Stimulated activated naive B cell treated with anti-CD40 and anti-IgM and Interleukin-4, amounts not matched to agents 10 μg/mL and 1 μg/mL and 100 μg/mL, for 72 hours (primary cell): ENCODE results near the gene FAM241A.
"Not testable (repeated sequence)": the region's sequence is repeated elsewhere in the genome, so short reads cannot be mapped to it uniquely, and the experiment has no call there.

Experiments
- ATAC-seq, 2 donors: fragments of 150-1000 bp; cut with Tn5 transposase; replicated peaks; 2 replicates each; pipeline ENCODE4 v1.10.0; 2021; ENCODE audit warnings: moderate library complexity in 1 of 2
- DNase-seq: peaks from one replicate; pipeline ENCODE4 v3.0.0; 2021
- H3K27ac Mint-ChIP-seq: one replicate; pipeline ENCODE4 v1.8.0; 2022; ENCODE audit warnings: mild to moderate bottlenecking, mixed read lengths
- H3K27me3 Mint-ChIP-seq, 2 donors: one replicate each; pipeline ENCODE4 v1.8.0; 2022; ENCODE audit warnings: mixed read lengths in 2 of 2
- H3K36me3 Mint-ChIP-seq, 2 donors: one replicate each; pipeline ENCODE4 v1.8.0; 2022; ENCODE audit warnings: mixed read lengths in 2 of 2, mild to moderate bottlenecking in 1 of 2
- H3K4me1 Mint-ChIP-seq, 2 donors: one replicate each; pipeline ENCODE4 v1.8.0; 2022; ENCODE audit warnings: mixed read lengths in 2 of 2, mild to moderate bottlenecking in 1 of 2
- H3K4me3 Mint-ChIP-seq, 2 donors: one replicate each; pipeline ENCODE4 v1.8.0; 2022; ENCODE audit warnings: mild to moderate bottlenecking in 2 of 2, mixed read lengths in 2 of 2, moderate library complexity in 1 of 2
- H3K9me3 Mint-ChIP-seq, 2 donors: one replicate each; pipeline ENCODE4 v1.8.0; 2022; ENCODE audit warnings: mixed read lengths in 2 of 2, mild to moderate bottlenecking in 1 of 2

The FAM241A gene

GRCh38 chr4:112201915-112202505 lies 56.8 kb downstream of the FAM241A start:
- no peak overlapping the region for H3K27ac Mint-ChIP-seq
- ATAC-seq (peak in 1 of 2 donors; percentile 49), DNase-seq (no peak)
- no peak overlapping the region for H3K4me3 Mint-ChIP-seq
- no peaks in the 10 kb centered on the region for H3K9me3 Mint-ChIP-seq
- no peaks in the 10 kb centered on the region for H3K36me3 Mint-ChIP-seq
- peaks cover 7 to 10% of the 10 kb centered on the region in 2 donors for H3K4me1 Mint-ChIP-seq
- H3K27me3 Mint-ChIP-seq, result no peaks in the 10 kb centered on the region

GRCh38 chr4:112203593-112203992 lies 58.3 kb downstream of the FAM241A start:
- ATAC-seq (no peak), DNase-seq (no peak)
- Mint-ChIP-seq H3K36me3 (no peaks in the 10 kb centered on the region), H3K27me3 (no peaks in the 10 kb centered on the region), H3K27ac (no peak overlapping the region), H3K4me1 (peaks cover 7 to 10% of the 10 kb centered on the region in 2 donors), H3K9me3 (no peaks in the 10 kb centered on the region), H3K4me3 (no peak overlapping the region)

- H3K4me1 Mint-ChIP-seq, result peaks cover 0 to 5% of the 10 kb centered on the region in 2 donors
- H3K27ac Mint-ChIP-seq, result no peak overlapping the region
- H3K27me3 Mint-ChIP-seq, result no peaks in the 10 kb centered on the region
- H3K9me3 Mint-ChIP-seq, result no peaks in the 10 kb centered on the region
- H3K36me3 Mint-ChIP-seq, result no peaks in the 10 kb centered on the region
- H3K4me3 Mint-ChIP-seq, result no peak overlapping the region
- ATAC-seq, result no peak
- no peak for DNase-seq
Measured at GRCh38 chr4:112206431-112206830, 61.2 kb downstream of the FAM241A start.

GRCh38 chr4:112208137-112209095 lies 63.2 kb downstream of the FAM241A start:
- not testable (repeated sequence) for ATAC-seq, H3K9me3 Mint-ChIP-seq, H3K36me3 Mint-ChIP-seq, DNase-seq, H3K27me3 Mint-ChIP-seq, H3K4me1 Mint-ChIP-seq, H3K27ac Mint-ChIP-seq, H3K4me3 Mint-ChIP-seq

- H3K4me3 Mint-ChIP-seq, result no peak overlapping the region
- DNase-seq (no peak), ATAC-seq (no peak)
- H3K27me3 Mint-ChIP-seq, result no peaks in the 10 kb centered on the region
- H3K4me1 Mint-ChIP-seq, result no peaks in the 10 kb centered on the region
- no peaks in the 10 kb centered on the region for H3K36me3 Mint-ChIP-seq
- H3K27ac Mint-ChIP-seq, result no peak overlapping the region
- no peaks in the 10 kb centered on the region for H3K9me3 Mint-ChIP-seq
Measured at GRCh38 chr4:112210777-112211176, 65.5 kb downstream of the FAM241A start.

GRCh38 chr4:112213091-112213490 lies 67.8 kb downstream of the FAM241A start:
- H3K27ac Mint-ChIP-seq, result no peak overlapping the region
- peak; percentile 36 to 42 for ATAC-seq
- no peaks in the 10 kb centered on the region for H3K9me3 Mint-ChIP-seq
- DNase-seq, result no peak
- no peaks in the 10 kb centered on the region for H3K4me1 Mint-ChIP-seq
- H3K4me3 Mint-ChIP-seq, result no peak overlapping the region
- H3K27me3 Mint-ChIP-seq, result no peaks in the 10 kb centered on the region
- H3K36me3 Mint-ChIP-seq, result no peaks in the 10 kb centered on the region

- H3K27me3 Mint-ChIP-seq, result no peaks in the 10 kb centered on the region
- H3K9me3 Mint-ChIP-seq, result no peaks in the 10 kb centered on the region
- ATAC-seq (no peak), DNase-seq (no peak)
- H3K36me3 Mint-ChIP-seq, result no peaks in the 10 kb centered on the region
- no peak overlapping the region for H3K27ac Mint-ChIP-seq
- no peak overlapping the region for H3K4me3 Mint-ChIP-seq
- no peaks in the 10 kb centered on the region for H3K4me1 Mint-ChIP-seq
Measured at GRCh38 chr4:112213856-112214255, 68.6 kb downstream of the FAM241A start.

- no peaks in the 10 kb centered on the region for H3K36me3 Mint-ChIP-seq
- ATAC-seq (no peak), DNase-seq (no peak)
- H3K9me3 Mint-ChIP-seq, result no peaks in the 10 kb centered on the region
- H3K27ac Mint-ChIP-seq, result no peak overlapping the region
- no peaks in the 10 kb centered on the region for H3K27me3 Mint-ChIP-seq
- H3K4me3 Mint-ChIP-seq, result no peak overlapping the region
- H3K4me1 Mint-ChIP-seq, result no peaks in the 10 kb centered on the region
Measured at GRCh38 chr4:112214390-112215264, 69.4 kb downstream of the FAM241A start.

- Mint-ChIP-seq H3K27ac (no peak overlapping the region), H3K27me3 (no peaks in the 10 kb centered on the region)
- ATAC-seq, result no peak
Measured at GRCh38 chr4:112219826-112220366, 74.6 kb downstream of the FAM241A start.

GRCh38 chr4:112222219-112222955 lies 77.1 kb downstream of the FAM241A start:
- Mint-ChIP-seq H3K4me1 (no peaks in the 10 kb centered on the region), H3K27ac (no peak overlapping the region), H3K27me3 (peaks cover 0 to 4% of the 10 kb centered on the region in 2 donors), H3K36me3 (no peaks in the 10 kb centered on the region), H3K9me3 (no peaks in the 10 kb centered on the region), H3K4me3 (no peak overlapping the region)
- DNase-seq, result no peak
- ATAC-seq, result no peak

More at GRCh38 chr4:112219826-112220366, 74.6 kb downstream of the FAM241A start:
- Mint-ChIP-seq H3K4me1 (no peaks in the 10 kb centered on the region), H3K36me3 (no peaks in the 10 kb centered on the region), H3K4me3 (no peak overlapping the region), H3K9me3 (no peaks in the 10 kb centered on the region)
- DNase-seq, result no peak

GRCh38 chr4:112225157-112225556 lies 79.9 kb downstream of the FAM241A start:
- ATAC-seq (no peak), DNase-seq (no peak)
- H3K9me3 Mint-ChIP-seq, result no peaks in the 10 kb centered on the region
- H3K4me3 Mint-ChIP-seq, result no peak overlapping the region
- no peak overlapping the region for H3K27ac Mint-ChIP-seq
- peaks cover 0 to 4% of the 10 kb centered on the region in 2 donors for H3K27me3 Mint-ChIP-seq
- no peaks in the 10 kb centered on the region for H3K36me3 Mint-ChIP-seq
- no peaks in the 10 kb centered on the region for H3K4me1 Mint-ChIP-seq

- Mint-ChIP-seq H3K27me3 (no peaks in the 10 kb centered on the region), H3K9me3 (no peaks in the 10 kb centered on the region), H3K4me3 (peak overlapping the region; percentile 93 to 95), H3K36me3 (peaks cover 3% of the 10 kb centered on the region in 2 donors), H3K27ac (peak overlapping the region; percentile 96), H3K4me1 (peaks cover 7 to 23% of the 10 kb centered on the region in 2 donors)
- peak; percentile 98 for DNase-seq
- peak; percentile 88 to 91 for ATAC-seq
Measured at GRCh38 chr4:112230879-112231778, 85.9 kb downstream of the FAM241A start.
